GM12874 (cell line): ENCODE measurements around the gene CNTNAP5.

Source experiments
- TF ChIP-seq, protein P1 (sequence below): IDR thresholded peaks from 2 replicates; pipeline ENCODE4 v1.5.1; 2011; ENCODE audit warnings: low read depth, mild to moderate bottlenecking, control low read depth, low read length, moderate library complexity; ENCODE audit not compliant: insufficient read depth

Gene CNTNAP5

DNA sequence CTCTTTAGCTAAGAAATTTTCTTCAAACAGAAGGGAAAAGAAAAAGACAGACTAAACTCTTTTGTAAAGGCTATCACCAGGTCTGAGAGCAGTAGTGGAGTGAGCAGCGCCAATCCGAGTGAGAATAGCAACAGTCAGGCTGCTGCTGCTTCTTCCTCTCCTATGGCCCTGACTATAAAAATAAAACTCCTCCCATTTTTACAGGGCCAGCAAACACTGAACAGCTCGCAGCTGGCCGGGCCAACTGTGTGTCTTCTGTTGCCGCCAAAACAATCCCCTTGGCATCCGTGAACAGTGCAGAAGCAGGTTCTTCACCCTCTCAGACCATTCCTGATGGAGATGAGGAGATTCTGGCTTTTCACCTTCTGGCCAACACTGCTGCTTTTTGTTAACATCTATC is 124.5 kb downstream of the CNTNAP5 start:
- TF ChIP-seq, protein P1, sequence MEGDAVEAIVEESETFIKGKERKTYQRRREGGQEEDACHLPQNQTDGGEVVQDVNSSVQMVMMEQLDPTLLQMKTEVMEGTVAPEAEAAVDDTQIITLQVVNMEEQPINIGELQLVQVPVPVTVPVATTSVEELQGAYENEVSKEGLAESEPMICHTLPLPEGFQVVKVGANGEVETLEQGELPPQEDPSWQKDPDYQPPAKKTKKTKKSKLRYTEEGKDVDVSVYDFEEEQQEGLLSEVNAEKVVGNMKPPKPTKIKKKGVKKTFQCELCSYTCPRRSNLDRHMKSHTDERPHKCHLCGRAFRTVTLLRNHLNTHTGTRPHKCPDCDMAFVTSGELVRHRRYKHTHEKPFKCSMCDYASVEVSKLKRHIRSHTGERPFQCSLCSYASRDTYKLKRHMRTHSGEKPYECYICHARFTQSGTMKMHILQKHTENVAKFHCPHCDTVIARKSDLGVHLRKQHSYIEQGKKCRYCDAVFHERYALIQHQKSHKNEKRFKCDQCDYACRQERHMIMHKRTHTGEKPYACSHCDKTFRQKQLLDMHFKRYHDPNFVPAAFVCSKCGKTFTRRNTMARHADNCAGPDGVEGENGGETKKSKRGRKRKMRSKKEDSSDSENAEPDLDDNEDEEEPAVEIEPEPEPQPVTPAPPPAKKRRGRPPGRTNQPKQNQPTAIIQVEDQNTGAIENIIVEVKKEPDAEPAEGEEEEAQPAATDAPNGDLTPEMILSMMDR = no peak

DNA sequence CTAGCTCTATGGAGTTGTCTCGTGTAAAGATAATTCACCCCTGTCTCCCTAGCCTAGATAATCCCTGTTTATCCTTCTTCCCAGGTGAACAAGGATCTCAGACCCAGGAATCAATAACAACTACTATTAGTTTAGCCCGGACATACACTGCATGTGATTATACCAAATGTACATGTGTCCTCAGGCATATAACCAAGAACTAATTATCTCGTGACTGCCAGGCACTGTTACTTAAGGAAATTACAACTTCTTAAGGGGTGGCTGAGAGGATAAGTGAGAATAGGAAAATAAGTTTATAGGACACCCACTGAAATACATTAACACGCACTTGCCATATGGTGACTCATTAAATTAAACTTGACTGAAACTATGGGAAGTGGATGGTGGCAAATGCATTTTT is 126.6 kb downstream of the CNTNAP5 start:
- TF ChIP-seq, protein P1 = no peak

DNA sequence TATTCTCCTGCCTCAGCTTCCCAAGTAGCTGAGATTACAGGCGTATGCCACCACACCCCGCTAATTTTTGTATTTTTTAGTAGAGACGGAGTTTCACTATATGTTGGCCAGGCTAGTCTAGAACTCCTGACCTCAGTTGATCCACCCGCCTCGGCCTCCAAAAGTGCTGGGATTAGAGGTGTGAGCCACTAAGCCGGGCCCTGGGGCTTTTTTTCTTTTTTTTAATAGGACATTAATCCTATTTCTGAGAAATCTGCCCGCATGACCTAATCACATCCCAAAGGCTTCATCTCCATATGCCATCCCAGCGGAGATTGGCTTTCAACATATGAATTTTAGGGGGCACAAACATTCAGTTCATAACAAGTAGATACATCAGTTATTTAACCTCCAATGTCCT is 128.6 kb downstream of the CNTNAP5 start:
- TF ChIP-seq, protein P1 = no peak

DNA sequence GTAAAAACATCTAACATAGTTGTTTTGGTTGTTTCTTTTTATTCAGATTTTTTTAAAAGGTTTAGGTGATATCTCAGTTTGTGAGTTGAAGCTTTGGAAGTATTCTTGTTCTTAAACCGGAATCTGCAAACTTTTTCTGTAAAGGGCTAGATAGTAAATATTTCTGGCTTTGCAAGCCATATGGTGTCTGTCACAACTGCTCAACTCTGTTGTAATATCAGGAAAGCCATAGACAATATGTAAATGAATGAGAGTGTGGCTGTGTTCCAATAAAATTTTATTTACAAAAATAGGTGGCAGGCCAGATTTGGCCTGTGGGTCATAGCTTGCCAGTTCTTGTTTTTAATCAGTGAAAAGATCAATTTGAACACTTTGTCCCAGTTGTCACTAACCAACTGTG is 134.1 kb downstream of the CNTNAP5 start:
- TF ChIP-seq, protein P1 = no peak

DNA sequence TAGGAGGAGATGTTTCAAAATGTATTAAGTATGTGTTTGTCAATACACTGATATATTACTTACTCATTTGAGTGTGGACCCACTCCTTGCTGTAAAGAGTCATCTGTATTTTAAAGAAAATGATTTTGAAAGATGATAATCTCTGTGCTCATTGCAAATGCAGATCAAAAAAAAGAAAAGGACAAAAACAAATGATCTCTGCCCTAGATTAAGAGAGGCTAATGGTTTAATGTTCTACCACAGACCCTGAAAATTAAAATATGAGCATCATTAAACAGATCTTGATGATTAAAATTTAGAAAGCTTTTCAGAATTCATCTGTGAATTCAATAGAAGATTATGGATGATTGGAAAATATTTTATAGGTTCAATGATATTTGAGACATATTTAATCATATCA is 136.5 kb downstream of the CNTNAP5 start:
- TF ChIP-seq, protein P1 = no peak

DNA sequence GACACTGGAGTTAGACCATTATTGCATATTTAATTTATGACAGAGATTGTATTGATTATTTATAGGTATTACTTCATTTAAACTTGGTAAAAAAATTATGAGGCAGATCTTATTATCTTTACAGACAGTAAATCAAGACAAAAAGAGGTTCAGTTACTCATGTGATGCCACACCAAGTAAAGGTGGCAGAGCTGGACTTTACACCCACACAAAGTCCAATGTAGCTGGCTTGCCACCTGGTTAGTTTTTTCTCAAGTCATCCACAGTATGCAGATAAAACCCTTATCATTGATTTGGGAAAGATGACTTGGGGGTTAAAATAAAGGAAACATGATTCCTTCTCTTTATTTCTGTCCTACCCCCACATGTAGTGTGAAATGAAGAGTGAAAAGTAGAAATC is 137.2 kb downstream of the CNTNAP5 start:
- TF ChIP-seq, protein P1 = no peak

DNA sequence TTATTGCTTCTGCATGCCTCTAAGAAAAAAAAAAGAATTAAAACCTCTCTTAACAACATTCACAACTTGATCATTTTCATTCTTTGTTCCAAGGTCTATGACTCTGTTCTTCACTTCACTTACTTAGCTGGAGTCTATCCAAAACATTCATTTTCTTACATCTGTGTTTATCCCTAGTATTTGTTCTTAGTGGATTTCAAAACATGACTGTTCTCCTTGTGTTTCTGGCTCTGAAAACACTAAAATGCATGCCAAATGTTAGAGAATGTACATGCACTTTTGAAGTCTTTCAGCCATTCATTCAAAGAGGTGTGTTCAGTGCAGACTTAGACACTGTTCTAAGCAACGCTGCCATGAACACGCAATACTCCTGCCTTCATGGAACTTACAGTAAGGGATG is 138.8 kb downstream of the CNTNAP5 start:
- TF ChIP-seq, protein P1 = no peak

DNA sequence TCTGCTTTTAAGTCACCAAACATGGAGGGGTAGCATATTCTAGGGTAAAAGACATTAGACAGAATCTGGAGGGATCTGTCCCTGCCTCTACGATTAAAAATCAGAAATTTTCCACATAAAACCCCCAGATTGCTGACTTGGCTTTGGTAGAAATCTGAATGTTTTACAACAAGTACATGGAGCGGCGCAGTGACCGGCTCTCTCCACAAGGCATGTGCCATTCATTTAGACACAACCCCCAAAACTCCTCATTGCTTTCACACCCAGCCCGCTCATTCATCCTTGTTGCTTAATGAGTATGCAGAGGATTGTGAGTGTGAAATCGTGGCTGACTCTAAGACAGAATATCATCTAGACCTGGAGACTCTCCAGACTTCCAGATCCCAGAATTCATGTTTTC is 140.6 kb downstream of the CNTNAP5 start:
- TF ChIP-seq, protein P1 = no peak
